HepG2 (cell line): ENCODE measurements around the gene KDM4D. TPM values are rescaled to one million over a fixed set of nuclear protein-coding genes. Genes with fewer than 3 reads are reported as not detected.

ENCODE experiments used
- ATAC-seq: fragments of 200-7000 bp; cut with Tn5 transposase; 3 replicates; pipeline ENCODE4 v1.9.1; 2020; ENCODE audit warnings: mild to moderate bottlenecking, moderate library complexity
- BruUV-seq: library from RNA; stranded (reverse); fragments of 400-500 nt; replicated peaks from 2 replicates; lab custom pipeline; 2021; lab: Mats Ljungman, UMichigan
- CTCF ChIA-PET: fragments of 300-600 bp; formaldehyde crosslinking; extraction: SDS; loops from one replicate; lab custom pipeline; 2021; ENCODE audit warnings: low total read pairs, inconsistent platforms, low intra/inter-chr PET ratio; lab: Yijun Ruan, JAX
- POLR2A ChIA-PET: fragments of 350-600 bp; sonication (Branson Sonifier 250); formaldehyde crosslinking; loops from one replicate; lab custom pipeline; 2020; ENCODE audit warnings: antibody characterized with exemption, inconsistent platforms; lab: Yijun Ruan, JAX
- DNase-seq: peaks from one replicate; pipeline ENCODE4 v3.0.0-alpha.2; 2015; ENCODE audit warnings: low spot score
- FAIRE-seq: peaks from 3 replicates; lab custom pipeline; 2011; peaks lifted over from hg19 to GRCh38; lab: Jason Lieb, UNC
- H2AFZ ChIP-seq: one replicate; pipeline ENCODE4 v1.6.1; 2011; ENCODE audit warnings: low read length, inconsistent platforms
- H3K27ac ChIP-seq: fragments of 300-600 bp; 3 replicates; pipeline ENCODE4 v1.8.0; 2011; ENCODE audit warnings: mixed run types, mild to moderate bottlenecking, mixed read lengths, low read length, inconsistent platforms; ENCODE audit not compliant: insufficient read depth; ENCODE audit errors: extremely low read length
- H3K27me3 ChIP-seq, 2 experiments: fragments of 200-600 bp in 1 of 2; 2 replicates in 1 of 2; 3 replicates in 1 of 2; pipeline versions ENCODE4 v1.6.0 to v1.8.0; 2011; ENCODE audit warnings: low read length in 2 of 2, mild to moderate bottlenecking in 2 of 2, moderate library complexity in 2 of 2, inconsistent platforms in 1 of 2; ENCODE audit not compliant: insufficient read depth in 2 of 2, control insufficient read depth in 1 of 2
- H3K36me3 ChIP-seq, 2 experiments: fragments of 200-600 bp in 1 of 2; replicated peaks in 1 of 2; 2 replicates in 1 of 2; 3 replicates in 1 of 2; pipeline versions ENCODE4 v1.5.1 to v1.8.0; 2011; ENCODE audit warnings: low read length in 2 of 2, inconsistent platforms in 1 of 2; ENCODE audit not compliant: insufficient read depth in 2 of 2, control insufficient read depth in 1 of 2
- H3K4me1 ChIP-seq: 2 replicates; pipeline ENCODE4 v1.5.1; 2012; ENCODE audit warnings: low read length, inconsistent platforms; ENCODE audit not compliant: insufficient read depth
- H3K4me2 ChIP-seq: 2 replicates; pipeline ENCODE4 v1.6.0; 2011; ENCODE audit warnings: low read depth, low read length, inconsistent platforms
- H3K4me3 ChIP-seq, 3 experiments: fragments of 200-600 bp in 1 of 3; sonication (generic), shearing (Covaris generic) in 1 of 3; replicated peaks in 1 of 3; 2 replicates each; pipeline ENCODE4 v1.5.1; 2011 to 2016; ENCODE audit warnings: low read length in 3 of 3, inconsistent platforms in 2 of 3, low read depth in 2 of 3, mild to moderate bottlenecking in 2 of 3, control low read depth in 1 of 3, mixed read lengths in 1 of 3; ENCODE audit not compliant: insufficient read depth in 1 of 3
- H3K79me2 ChIP-seq: one replicate; pipeline ENCODE4 v1.6.1; 2011; ENCODE audit warnings: low read length, inconsistent platforms; ENCODE audit not compliant: insufficient read depth
- H3K9ac ChIP-seq: 2 replicates; pipeline ENCODE4 v1.6.0; 2011; ENCODE audit warnings: mild to moderate bottlenecking, low read depth, low read length, inconsistent platforms; ENCODE audit not compliant: insufficient read depth
- H3K9me3 ChIP-seq: 2 replicates; pipeline ENCODE4 v1.5.1; 2012; ENCODE audit warnings: mild to moderate bottlenecking, low read length
- H4K20me1 ChIP-seq: 2 replicates; pipeline ENCODE4 v1.6.0; 2011; ENCODE audit warnings: inconsistent platforms, mild to moderate bottlenecking, low read length, moderate library complexity; ENCODE audit not compliant: insufficient read depth
- ARNT2 ChIP-seq: sonication (generic); formaldehyde crosslinking; IDR thresholded peaks from 2 replicates; pipeline ENCODE4 v1.8.0; 2022; ENCODE audit warnings: mild to moderate bottlenecking, low read depth, missing genetic modification reagents, moderate library complexity
- ATF7-NPFF ChIP-seq: sonication (generic); formaldehyde crosslinking; IDR thresholded peaks from 2 replicates; pipeline ENCODE4 v1.8.1; 2023; ENCODE audit warnings: mild to moderate bottlenecking, low read depth, missing genetic modification reagents, moderate library complexity
- CCDC6 ChIP-seq: sonication (generic); formaldehyde crosslinking; IDR thresholded peaks from 2 replicates; pipeline ENCODE4 v1.8.1; 2022; ENCODE audit warnings: mild to moderate bottlenecking, missing genetic modification reagents, moderate library complexity
- MAFF ChIP-seq: IDR thresholded peaks from 2 replicates; pipeline ENCODE4 v1.6.1; 2011; ENCODE audit warnings: low read depth, low read length, improper control_type of control experiment
- MAFK ChIP-seq, 2 experiments: IDR thresholded peaks in 1 of 2; conservative IDR thresholded peaks in 1 of 2; 2 replicates each; pipeline ENCODE4 v1.6.1; 2011; ENCODE audit warnings: improper control_type of control experiment in 2 of 2, low read length in 2 of 2
- SMC3 ChIP-seq: IDR thresholded peaks from 2 replicates; pipeline ENCODE4 v1.6.1; 2011; ENCODE audit warnings: low read length, improper control_type of control experiment
- TCF7 ChIP-seq: sonication (generic); IDR thresholded peaks from 2 replicates; pipeline ENCODE4 v1.6.1; 2016; ENCODE audit warnings: antibody characterized with exemption, low read depth
- ZNF136 ChIP-seq: sonication (generic); formaldehyde crosslinking; IDR thresholded peaks from 2 replicates; pipeline ENCODE4 v1.8.1; 2022; ENCODE audit warnings: low read depth, mild to moderate bottlenecking, moderate library complexity, missing genetic modification reagents
- ZNF251 ChIP-seq: sonication (generic); formaldehyde crosslinking; IDR thresholded peaks from 2 replicates; pipeline ENCODE4 v1.9.0; 2021; ENCODE audit warnings: mild to moderate bottlenecking, missing genetic modification reagents
- ZNF678 ChIP-seq: sonication (generic); formaldehyde crosslinking; IDR thresholded peaks from 2 replicates; pipeline ENCODE4 v1.4.0; 2020; ENCODE audit warnings: mild to moderate bottlenecking, missing genetic modification reagents
- WGBS: methylation state at CpG from one replicate; pipeline ENCODE4 v1.1.6; 2017; ENCODE audit warnings: low lambda C conversion rate; 5-methylcytosine and 5-hydroxymethylcytosine counted together
- in situ Hi-C: cut with HindIII; loops from 2 replicates; pipeline ENCODE4 v1.10.0; 2017; ENCODE audit warnings: low pct_unique_long_range_greater_than_20kb; ENCODE audit not compliant: extremely low pct_ligation_motif_present
- intact Hi-C: fragments of 100-400 bp; cut with micrococcal nuclease; formaldehyde crosslinking; loops from one replicate; pipeline ENCODE4 v1.10.0; 2022; ENCODE audit not compliant: unreplicated experiment
- polyA plus RNA-seq, 8 experiments: library from polyadenylated mRNA; depleted of rRNA in 3 of 8; stranded (reverse) in 7 of 8; unstranded in 1 of 8; fragments of >200 nt; fragmentation: Illumina TruSeq in 4 of 8; extraction: Trizol in 4 of 8; gene quantifications; 2 replicates each; pipeline versions ENCODE4 v1.2.1 to v1.2.3, GENCODE V29; 2011 to 2016; ENCODE audit warnings: low read depth in 4 of 8, missing spikeins in 1 of 8, mixed read lengths in 1 of 8; ENCODE audit not compliant: insufficient read depth in 1 of 8
- total RNA-seq, 5 experiments: library from RNA; depleted of rRNA; stranded (reverse); fragments of >200 nt; fragmentation: Illumina TruSeq; extraction: Trizol; gene quantifications; 2 replicates each; pipeline ENCODE4 v1.2.3, GENCODE V29; 2016; ENCODE audit warnings: low read depth in 1 of 5
- TF ChIP-seq, protein P1 (sequence below): IDR thresholded peaks from 2 replicates; pipeline ENCODE4 v1.6.1; 2012; ENCODE audit warnings: low read length, improper control_type of control experiment
- TF ChIP-seq, protein P2 (sequence below), 2 experiments: sonication (generic) in 1 of 2; formaldehyde crosslinking in 1 of 2; IDR thresholded peaks; 2 replicates each; pipeline versions ENCODE4 v1.4.0 to v1.6.1; 2018 to 2020; ENCODE audit warnings: missing genetic modification reagents in 2 of 2, borderline replicate concordance in 1 of 2, low read depth in 1 of 2, mild to moderate bottlenecking in 1 of 2, missing biosample characterization in 1 of 2

The KDM4D gene
- total and polyA plus RNA-seq, 2 of the 13 experiments (the other 11 are each of a cell fraction or from before 2014, with no cell fraction given), result 0.96 to 1.3 TPM

DNA sequence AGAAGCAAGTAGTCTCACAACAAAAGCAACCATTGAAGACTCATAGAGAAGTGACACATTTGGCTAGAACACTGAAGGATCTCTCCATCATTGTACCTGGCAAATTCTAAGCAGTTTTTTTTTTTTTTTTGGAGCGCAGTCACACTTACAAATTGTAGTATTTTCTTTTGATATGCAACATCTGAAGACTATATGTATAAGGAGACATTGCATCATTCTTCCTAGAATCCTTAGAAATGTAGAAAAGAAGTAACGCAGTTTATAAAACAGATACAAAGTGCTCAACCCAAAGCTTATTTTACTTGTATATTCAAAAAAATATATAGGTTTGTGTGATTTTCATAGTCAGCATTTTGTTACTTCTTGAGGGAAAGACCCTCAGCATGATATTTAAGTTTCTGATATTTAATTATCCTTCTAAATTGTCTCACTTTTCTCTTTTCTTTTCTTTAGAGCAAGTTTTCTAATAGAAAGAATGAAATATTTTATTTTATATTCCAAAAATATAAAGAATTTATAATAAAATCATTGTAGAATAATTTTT, 20.0 kb downstream of the KDM4D start:
- FAIRE-seq, result no peak
- ATAC-seq, result no peak
- H3K36me3 ChIP-seq, result no peaks in the 10 kb centered on the region
- H3K9me3 ChIP-seq, result no peaks in the 10 kb centered on the region
- ChIA-PET CTCF (no interaction called here), POLR2A (no interaction called here)
- no peaks in the 10 kb centered on the region for H3K27me3 ChIP-seq
- no peak overlapping the region for H2AFZ ChIP-seq
- intact Hi-C loops (no loop called here), in situ Hi-C loops (no loop called here)
- peak; percentile 44 to 83; a peak in 3 of 4 replicates for TF ChIP-seq MAFK (conservative IDR thresholded peaks at IDR 0.05 in 1 of 2, IDR thresholded peaks at IDR 0.05 in 1 of 2; ENCODE audit: low read length in 2 of 2)
- no peak for TF ChIP-seq SMC3
- TF ChIP-seq MAFF, result peak; percentile 51; the same call in 1 of the 2 replicates
- no peak for TF ChIP-seq ZNF678 (CRISPR knock-in tag)
- 84% methylated on average over 2 of the region's 2 CpGs for WGBS
- no peak overlapping the region for H3K4me2 ChIP-seq
- no peak overlapping the region for H3K9ac ChIP-seq
- no peaks in the 10 kb centered on the region for H3K79me2 ChIP-seq
- H4K20me1 ChIP-seq, result no peaks in the 10 kb centered on the region
- DNase-seq, result no peak
- H3K27ac ChIP-seq, result no peak overlapping the region
- no TSS peak for BruUV-seq
- no peaks in the 10 kb centered on the region for H3K4me1 ChIP-seq
- H3K4me3 ChIP-seq, result no peak overlapping the region

DNA sequence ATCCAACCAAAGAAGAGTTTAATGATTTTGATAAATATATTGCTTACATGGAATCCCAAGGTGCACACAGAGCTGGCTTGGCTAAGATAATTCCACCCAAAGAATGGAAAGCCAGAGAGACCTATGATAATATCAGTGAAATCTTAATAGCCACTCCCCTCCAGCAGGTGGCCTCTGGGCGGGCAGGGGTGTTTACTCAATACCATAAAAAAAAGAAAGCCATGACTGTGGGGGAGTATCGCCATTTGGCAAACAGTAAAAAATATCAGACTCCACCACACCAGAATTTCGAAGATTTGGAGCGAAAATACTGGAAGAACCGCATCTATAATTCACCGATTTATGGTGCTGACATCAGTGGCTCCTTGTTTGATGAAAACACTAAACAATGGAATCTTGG, 23.9 kb downstream of the KDM4D start:
- H2AFZ ChIP-seq, result no peak overlapping the region
- intact Hi-C loops, result no loop called here
- H3K4me1 ChIP-seq, result no peaks in the 10 kb centered on the region
- in situ Hi-C loops, result no loop called here
- no peak for FAIRE-seq
- H3K9ac ChIP-seq, result no peak overlapping the region
- CTCF ChIA-PET, result no interaction called here
- POLR2A ChIA-PET, result no interaction called here
- 93% methylated on average over 6 of the region's 6 CpGs for WGBS
- no peaks in the 10 kb centered on the region for H3K27me3 ChIP-seq
- BruUV-seq, result no TSS peak
- H3K4me2 ChIP-seq, result no peak overlapping the region
- H3K27ac ChIP-seq, result no peak overlapping the region
- H4K20me1 ChIP-seq, result no peaks in the 10 kb centered on the region
- no peaks in the 10 kb centered on the region for H3K79me2 ChIP-seq
- H3K4me3 ChIP-seq, result no peak overlapping the region
- no peaks in the 10 kb centered on the region for H3K36me3 ChIP-seq
- no peak for DNase-seq
- ATAC-seq, result no peak
- H3K9me3 ChIP-seq, result no peaks in the 10 kb centered on the region
- TF ChIP-seq ZNF136 (CRISPR knock-in tag), result no peak
- TF ChIP-seq CCDC6, result no peak
- no peak for TF ChIP-seq ZNF251 (CRISPR knock-in tag)
- TF ChIP-seq, protein P1, sequence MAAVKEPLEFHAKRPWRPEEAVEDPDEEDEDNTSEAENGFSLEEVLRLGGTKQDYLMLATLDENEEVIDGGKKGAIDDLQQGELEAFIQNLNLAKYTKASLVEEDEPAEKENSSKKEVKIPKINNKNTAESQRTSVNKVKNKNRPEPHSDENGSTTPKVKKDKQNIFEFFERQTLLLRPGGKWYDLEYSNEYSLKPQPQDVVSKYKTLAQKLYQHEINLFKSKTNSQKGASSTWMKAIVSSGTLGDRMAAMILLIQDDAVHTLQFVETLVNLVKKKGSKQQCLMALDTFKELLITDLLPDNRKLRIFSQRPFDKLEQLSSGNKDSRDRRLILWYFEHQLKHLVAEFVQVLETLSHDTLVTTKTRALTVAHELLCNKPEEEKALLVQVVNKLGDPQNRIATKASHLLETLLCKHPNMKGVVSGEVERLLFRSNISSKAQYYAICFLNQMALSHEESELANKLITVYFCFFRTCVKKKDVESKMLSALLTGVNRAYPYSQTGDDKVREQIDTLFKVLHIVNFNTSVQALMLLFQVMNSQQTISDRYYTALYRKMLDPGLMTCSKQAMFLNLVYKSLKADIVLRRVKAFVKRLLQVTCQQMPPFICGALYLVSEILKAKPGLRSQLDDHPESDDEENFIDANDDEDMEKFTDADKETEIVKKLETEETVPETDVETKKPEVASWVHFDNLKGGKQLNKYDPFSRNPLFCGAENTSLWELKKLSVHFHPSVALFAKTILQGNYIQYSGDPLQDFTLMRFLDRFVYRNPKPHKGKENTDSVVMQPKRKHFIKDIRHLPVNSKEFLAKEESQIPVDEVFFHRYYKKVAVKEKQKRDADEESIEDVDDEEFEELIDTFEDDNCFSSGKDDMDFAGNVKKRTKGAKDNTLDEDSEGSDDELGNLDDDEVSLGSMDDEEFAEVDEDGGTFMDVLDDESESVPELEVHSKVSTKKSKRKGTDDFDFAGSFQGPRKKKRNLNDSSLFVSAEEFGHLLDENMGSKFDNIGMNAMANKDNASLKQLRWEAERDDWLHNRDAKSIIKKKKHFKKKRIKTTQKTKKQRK, result no peak
- TF ChIP-seq, protein P2, sequence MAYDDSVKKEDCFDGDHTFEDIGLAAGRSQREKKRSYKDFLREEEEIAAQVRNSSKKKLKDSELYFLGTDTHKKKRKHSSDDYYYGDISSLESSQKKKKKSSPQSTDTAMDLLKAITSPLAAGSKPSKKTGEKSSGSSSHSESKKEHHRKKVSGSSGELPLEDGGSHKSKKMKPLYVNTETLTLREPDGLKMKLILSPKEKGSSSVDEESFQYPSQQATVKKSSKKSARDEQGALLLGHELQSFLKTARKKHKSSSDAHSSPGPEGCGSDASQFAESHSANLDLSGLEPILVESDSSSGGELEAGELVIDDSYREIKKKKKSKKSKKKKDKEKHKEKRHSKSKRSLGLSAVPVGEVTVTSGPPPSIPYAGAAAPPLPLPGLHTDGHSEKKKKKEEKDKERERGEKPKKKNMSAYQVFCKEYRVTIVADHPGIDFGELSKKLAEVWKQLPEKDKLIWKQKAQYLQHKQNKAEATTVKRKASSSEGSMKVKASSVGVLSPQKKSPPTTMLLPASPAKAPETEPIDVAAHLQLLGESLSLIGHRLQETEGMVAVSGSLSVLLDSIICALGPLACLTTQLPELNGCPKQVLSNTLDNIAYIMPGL (CRISPR knock-in tag; IDR thresholded peaks at IDR 0.05; ENCODE audit: borderline replicate concordance in 1 of 2, low read depth in 1 of 2), result no peak
- TF ChIP-seq TCF7, result no peak
- TF ChIP-seq ARNT2 (CRISPR knock-in tag), result no peak
- TF ChIP-seq ATF7-NPFF, result no peak
